Occipital lobe (tissue), 2 donors: ENCODE data around the gene SULT1A2. TPM values are rescaled to one million over a fixed set of nuclear protein-coding genes. Genes with fewer than 3 reads are reported as not detected.
"Not testable (repeated sequence)": the region's sequence is repeated elsewhere in the genome, so short reads cannot be mapped to it uniquely, and the experiment has no call there.

Experiments used
- DNase-seq: peaks from one replicate; lab custom pipeline; 2025; lab: John Stamatoyannopoulos, UW
- total RNA-seq: library from RNA; depleted of rRNA; stranded (reverse); fragments of >200 nt; gene quantifications from one replicate; pipeline ENCODE4 v1.2.3, GENCODE V29; 2014

Gene SULT1A2
- not detected for total RNA-seq

DNA sequence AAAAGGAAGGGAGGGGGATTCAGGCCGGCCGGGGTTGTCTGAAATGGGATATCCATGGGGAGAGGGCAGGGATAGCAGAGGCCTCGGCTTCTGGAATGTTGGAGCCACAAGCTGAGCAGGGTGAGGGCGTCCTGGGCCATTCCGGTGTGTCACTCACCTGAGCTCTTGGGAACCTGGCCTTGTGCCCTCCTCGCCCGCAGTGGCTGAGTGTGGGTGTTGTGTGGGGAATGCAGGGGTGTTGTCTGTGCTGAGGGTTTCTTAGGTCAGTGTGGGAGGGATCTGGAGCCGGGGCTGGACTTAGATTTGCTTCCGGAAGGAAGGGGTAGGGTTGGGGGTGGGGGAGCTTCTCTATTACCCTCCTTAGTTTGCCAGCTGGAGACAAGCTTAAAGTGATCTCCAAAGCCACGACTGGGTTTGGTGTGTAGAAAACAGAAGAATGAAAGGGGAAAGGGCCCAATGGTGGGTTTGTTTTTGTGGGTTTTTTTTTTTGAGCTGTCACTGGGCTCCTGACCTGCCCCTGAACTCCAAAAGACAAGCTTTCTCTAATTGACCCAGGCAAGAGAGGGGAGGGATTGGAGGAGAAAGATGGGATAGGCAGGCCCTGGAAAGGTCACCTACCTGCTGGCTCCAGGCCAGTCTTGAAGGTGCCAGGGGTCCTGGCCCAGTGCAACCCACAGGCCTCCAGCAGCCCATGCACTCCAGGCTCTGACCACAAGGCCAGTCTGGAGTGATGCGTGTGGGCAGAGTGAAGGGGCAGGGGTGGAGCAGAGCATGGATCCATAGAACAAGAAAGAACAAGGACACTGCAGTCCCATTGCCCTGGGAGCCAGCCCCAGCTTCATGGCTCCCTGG, at the start of gene SULT1A2:
TSS of gene SULT1A2 (minus strand) at position 211 of the 852 bp plus-strand sequence. CDS start 1,120 bp downstream, outside the sequence.
- no peak for DNase-seq

- not testable (repeated sequence) for DNase-seq
Measured at GRCh38 chr16:28639959-28640358, 43.1 kb upstream of the SULT1A2 start.

DNA sequence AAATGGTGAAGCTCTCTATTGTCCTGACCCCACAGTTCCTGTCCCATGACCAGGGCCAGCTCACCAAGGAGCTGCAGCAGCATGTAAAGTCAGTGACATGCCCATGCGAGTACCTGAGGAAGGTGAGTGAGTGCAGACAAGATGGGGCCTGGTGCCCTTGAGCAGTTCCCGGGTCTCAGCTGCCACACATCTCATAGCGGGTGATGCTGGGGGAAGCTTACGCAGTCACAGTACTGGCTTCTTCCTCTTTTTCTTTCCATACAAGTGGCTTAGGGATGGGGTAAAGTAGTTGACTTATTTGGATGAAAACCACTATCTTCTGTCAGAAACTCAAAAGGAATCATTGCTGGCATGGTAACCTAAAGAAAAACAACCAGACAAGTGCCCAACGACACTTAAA, 41.5 kb upstream of the SULT1A2 start:
- DNase-seq = not testable (repeated sequence)

- DNase-seq = not testable (repeated sequence)
Measured at GRCh38 chr16:28637765-28638164, 40.9 kb upstream of the SULT1A2 start, which contains the start of gene NPIPB8. Gene NPIPB8, plus strand, starts transcription at chr16:28638065. Its CDS starts 296 bp downstream, at chr16:28638361.

DNA sequence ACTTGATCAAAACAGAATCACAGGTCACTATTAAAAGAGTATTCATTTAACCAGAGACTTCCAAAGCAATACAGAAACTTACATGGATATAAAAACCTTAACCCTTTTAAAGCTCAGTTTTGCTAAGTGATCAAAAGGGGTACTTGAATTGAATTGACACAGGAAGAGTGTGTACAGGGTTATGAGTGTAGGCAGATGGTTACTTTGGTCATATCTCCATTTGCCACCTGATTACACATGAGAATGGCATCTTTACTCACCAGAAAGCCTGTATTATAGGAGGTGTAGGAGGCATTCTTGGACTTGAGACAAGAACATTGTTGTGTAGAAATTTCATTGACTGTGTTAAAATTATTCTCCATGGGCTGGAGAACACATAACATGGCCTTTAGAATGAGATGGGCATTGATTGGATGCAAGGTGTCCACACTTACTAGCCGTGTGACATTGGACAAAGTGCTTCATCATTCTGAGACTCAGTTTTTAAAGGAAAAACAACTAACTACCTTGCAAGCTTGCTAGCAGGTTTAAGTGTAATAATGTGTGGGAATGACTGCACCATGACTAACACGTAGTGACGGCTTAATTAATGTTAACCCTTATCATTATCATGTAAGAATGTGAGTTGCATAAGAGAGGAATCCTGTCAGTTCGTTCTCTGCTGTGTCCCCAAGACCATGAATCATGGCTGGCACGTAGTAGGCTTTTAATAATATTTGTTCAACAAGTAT, 39.4 kb upstream of the SULT1A2 start:
- DNase-seq = not testable (repeated sequence)

DNA sequence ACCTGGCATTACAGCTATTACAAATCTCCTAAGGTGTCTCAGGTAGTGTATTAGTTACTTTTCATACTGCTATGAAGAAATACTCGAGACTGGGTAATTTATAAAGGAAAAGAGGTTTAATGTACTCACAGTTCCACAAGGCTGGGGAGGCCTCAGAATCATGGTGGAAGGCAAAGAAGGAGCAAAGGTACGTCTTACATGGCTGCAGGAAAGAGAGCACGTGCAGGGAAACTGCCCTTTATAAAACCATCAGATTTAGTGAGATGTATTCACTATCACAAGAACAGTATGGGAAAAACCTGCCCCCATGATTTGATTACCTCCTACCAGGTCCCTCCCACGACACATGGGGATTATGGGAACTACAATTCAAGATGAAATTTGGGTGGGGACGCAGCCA, 34.1 kb upstream of the SULT1A2 start:
- not testable (repeated sequence) for DNase-seq

DNA sequence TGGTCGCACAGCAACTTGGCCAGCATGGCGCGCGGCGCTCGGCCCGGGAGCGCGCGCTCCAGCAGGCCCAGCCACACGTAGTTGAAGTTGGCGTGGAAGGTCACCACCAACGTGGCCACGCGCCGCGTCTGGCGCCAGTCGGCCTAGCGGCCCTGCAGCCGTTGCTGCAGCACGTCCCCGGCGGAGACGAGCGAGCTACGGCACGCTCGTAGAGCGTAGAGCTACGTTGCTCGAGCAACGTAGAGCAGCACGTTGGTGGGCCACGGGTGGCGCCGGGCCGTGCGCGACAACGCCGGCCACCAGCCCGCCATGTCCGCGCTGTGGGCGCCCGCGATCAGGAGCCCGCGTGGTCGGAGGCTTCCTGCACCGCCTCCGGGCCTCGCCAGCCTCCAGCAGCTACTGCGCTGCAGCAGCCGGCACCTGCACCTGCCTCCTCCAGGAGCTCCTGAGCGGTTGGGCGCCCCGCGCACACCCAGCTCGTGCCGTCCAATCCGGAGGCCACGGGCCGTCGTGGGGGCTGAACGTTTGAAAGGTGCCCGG, 26.4 kb upstream of the SULT1A2 start:
- peak; percentile 71 for DNase-seq

- not testable (repeated sequence) for DNase-seq
Measured at GRCh38 chr16:28622532-28623171, 25.8 kb upstream of the SULT1A2 start.

- no peak for DNase-seq
Measured at GRCh38 chr16:28621481-28622155, 24.8 kb upstream of the SULT1A2 start.

GRCh38 chr16:28620316-28620715, 23.5 kb upstream of the SULT1A2 start:
- not testable (repeated sequence) for DNase-seq

- no peak for DNase-seq
Measured at GRCh38 chr16:28617874-28618273, 21.0 kb upstream of the SULT1A2 start.

DNA sequence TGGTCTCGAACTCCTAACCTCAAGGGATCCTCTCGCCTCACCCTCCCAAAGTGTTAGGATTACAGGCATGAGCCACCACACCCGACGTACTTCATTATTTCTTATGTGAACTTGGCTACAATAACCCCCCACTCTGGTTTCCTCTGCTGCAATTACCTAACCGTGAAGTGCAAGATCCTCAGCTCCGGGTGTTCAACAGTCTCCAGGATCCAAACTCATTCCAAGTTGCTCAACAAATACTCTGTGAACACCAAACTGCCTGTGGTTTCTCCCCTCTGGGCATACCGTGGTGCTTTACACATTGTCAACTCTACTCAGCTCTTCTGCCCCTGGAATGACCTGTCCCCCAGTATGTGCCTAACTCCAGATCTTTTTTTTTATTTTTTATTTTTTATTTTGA, 19.8 kb upstream of the SULT1A2 start:
- DNase-seq = no peak

GRCh38 chr16:28616224-28616577, 19.4 kb upstream of the SULT1A2 start:
- DNase-seq = not testable (repeated sequence)

DNA sequence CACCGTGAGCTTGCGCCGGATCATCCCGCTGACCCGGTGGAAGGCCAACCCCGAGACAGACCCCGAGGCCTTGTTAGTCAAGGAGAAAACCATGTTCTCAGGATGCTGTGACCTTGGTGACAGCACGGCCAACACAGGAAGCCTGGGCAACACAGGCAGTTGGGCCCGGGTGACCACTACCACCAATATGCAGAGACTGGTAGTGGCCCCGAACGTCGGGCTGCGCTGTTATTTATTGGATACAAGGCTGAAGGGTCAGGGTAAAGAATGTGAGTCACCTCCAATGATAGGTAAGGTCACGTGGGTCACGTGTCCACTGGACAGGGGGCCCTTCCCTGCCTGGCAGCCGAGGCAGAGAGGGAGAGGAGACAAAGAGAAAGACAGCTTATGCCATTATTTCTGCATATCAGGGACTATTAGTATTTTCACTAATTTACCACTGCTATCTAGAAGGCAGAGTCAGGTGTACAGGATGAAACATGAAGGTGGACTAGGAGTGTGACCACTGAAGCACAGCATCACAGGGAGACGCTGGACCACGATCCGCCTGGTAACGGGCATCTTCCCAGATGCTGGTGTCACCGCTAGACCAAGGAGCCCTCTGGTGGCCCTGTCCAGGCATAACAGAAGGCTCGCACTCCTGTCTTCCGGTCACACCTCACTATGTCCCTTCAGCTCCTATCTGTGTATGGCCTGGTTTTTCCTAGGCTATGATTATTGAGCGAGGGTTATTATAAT, 18.8 kb upstream of the SULT1A2 start:
- DNase-seq = peak; percentile 28

- DNase-seq = not testable (repeated sequence)
Measured at GRCh38 chr16:28614561-28614960, 17.7 kb upstream of the SULT1A2 start.

DNA sequence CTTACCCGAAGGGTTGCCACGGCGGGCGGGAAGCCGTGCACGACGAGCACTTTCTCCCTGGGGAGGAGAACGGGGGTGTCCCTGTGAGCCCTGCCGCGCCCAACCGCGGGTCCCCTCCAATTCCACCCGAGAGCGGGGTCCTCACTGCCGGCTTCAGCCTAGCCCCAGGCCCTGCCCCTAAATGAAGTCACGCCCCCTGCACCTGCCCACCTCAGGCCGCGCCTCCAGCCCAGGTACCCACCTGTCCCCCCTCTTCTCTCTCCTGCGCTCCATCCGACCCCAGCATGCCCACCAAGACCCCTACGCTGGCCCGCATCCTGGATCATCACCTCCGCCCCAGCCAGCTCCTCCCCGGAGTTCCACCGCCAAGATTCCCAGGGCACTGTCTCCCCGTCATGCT, 17.1 kb upstream of the SULT1A2 start:
- not testable (repeated sequence) for DNase-seq

GRCh38 chr16:28612359-28613280, 15.8 kb upstream of the SULT1A2 start:
- DNase-seq = not testable (repeated sequence)

GRCh38 chr16:28610595-28611191, 13.8 kb upstream of the SULT1A2 start:
- no peak for DNase-seq
